ENCODE measurements around the gene IFNA6.

- TF ChIP-seq EZH2phosphoT487 (IDR thresholded peaks at IDR 0.05; ENCODE audit: unreplicated experiment) (no peak), POLR2AphosphoS5 (IDR thresholded peaks at IDR 0.05; ENCODE audit: low read depth) (no peak), CTCF (conservative IDR thresholded peaks at IDR 0.05; ENCODE audit: low read depth in 2 of 2) (peak; percentile 72 to 76), REST (IDR thresholded peaks at IDR 0.05; ENCODE audit: unreplicated experiment) (no peak), ZNF331 (CRISPR knock-in tag; IDR thresholded peaks at IDR 0.05; ENCODE audit: low read depth) (no peak), EZH2 (IDR thresholded peaks at IDR 0.05; ENCODE audit: low read depth, unreplicated experiment) (no peak), ETS1 (IDR thresholded peaks at IDR 0.05) (no peak), CREB1 (CRISPR knock-in tag; IDR thresholded peaks at IDR 0.05; ENCODE audit: low read depth) (no peak), JUNB (IDR thresholded peaks at IDR 0.05; ENCODE audit: unreplicated experiment) (no peak), ZNF462 (CRISPR knock-in tag; IDR thresholded peaks at IDR 0.05) (no peak), STAT1 (IDR thresholded peaks at IDR 0.05; ENCODE audit: unreplicated experiment) (no peak), NANOG (IDR thresholded peaks at IDR 0.05; ENCODE audit: borderline replicate concordance) (no peak)
These were observed 24.1 kb downstream of the IFNA6 start for GRCh38 chr9:21326526-21327139.

Data from GM23338 (cell line).